ENCODE data around the gene AP3B2.

The AP3B2 gene

GRCh38 chr15:82613747-82614146 lies 95.9 kb downstream of the AP3B2 start:
- FAIRE-seq (no peak), DNase-seq (ENCODE audit: insufficient read length, low spot score) (no peak)

- DNase-seq (ENCODE audit: insufficient read length, low spot score) (no peak), FAIRE-seq (no peak)
Observed at GRCh38 chr15:82611348-82611747, 98.3 kb downstream of the AP3B2 start.

Data from GM19239 (cell line).